ENCODE results near the gene TSC22D1. TPM values are rescaled to one million over a fixed set of nuclear protein-coding genes. Genes with fewer than 3 reads are reported as not detected.

Gene TSC22D1
- total RNA-seq, 2 experiments from 2014 or later: 14.6 to 27.7 TPM

- Histone ChIP-seq H3K4me1 (ENCODE audit: insufficient read depth, low read length, poor library complexity, severe bottlenecking) (no peaks in the 10 kb centered on the region), H3K9me2 (ENCODE audit: insufficient read depth, low read length) (no peaks in the 10 kb centered on the region), H3K4me3 (ENCODE audit: low read depth, low read length, poor library complexity, severe bottlenecking) (no peak overlapping the region), H3K4me2 (ENCODE audit: low read length) (no peak overlapping the region), H2AFZ (ENCODE audit: low read length) (no peak overlapping the region), H4K20me1 (ENCODE audit: insufficient read depth, low read length) (no peaks in the 10 kb centered on the region), H3K79me2 (ENCODE audit: insufficient read depth, low read depth, low read length) (no peaks in the 10 kb centered on the region), H3K36me3 (ENCODE audit: insufficient read depth, low read length) (no peaks in the 10 kb centered on the region), H3K27ac (ENCODE audit: low read depth, low read length, poor library complexity, severe bottlenecking) (no peak overlapping the region), H3K9me3 (ENCODE audit: low read length) (no peaks in the 10 kb centered on the region)
- DNase-seq (ENCODE audit: low spot score): no peak
- ChIA-PET POLR2A (interaction anchor here (0.6 to 2.8 kb wide), 4 partner anchors 9 to 88 kb away, joined by 3 to 6 read pairs (median 5); no protein-coding TSS in a partner anchor), CTCF (ENCODE audit: unreplicated experiment) (interaction anchor here (0.6 kb wide), 1 partner anchor 1054 kb away, joined by 3 read pairs; no protein-coding TSS in a partner anchor)
- TF ChIP-seq CTCF (conservative IDR thresholded peaks at IDR 0.05; ENCODE audit: low read length) (no peak), EZH2phosphoT487 (IDR thresholded peaks at IDR 0.05; ENCODE audit: borderline replicate concordance, low read depth, low read length) (no peak)
- intact Hi-C loops (cut with micrococcal nuclease; ENCODE audit: unreplicated experiment): no loop called here
- no TSS peak for BruUV-seq (replicated peaks)
These were observed 26.7 kb downstream of the TSC22D1 start for GRCh38 chr13:44549476-44549875.

GRCh38 chr13:44546164-44546563 is 30.0 kb downstream of the TSC22D1 start:
- no peaks in the 10 kb centered on the region for H3K9me3 ChIP-seq (ENCODE audit: low read length)
- ChIA-PET CTCF (ENCODE audit: unreplicated experiment) (no interaction called here), POLR2A (no interaction called here)
- H2AFZ ChIP-seq (ENCODE audit: low read length): no peak overlapping the region
- DNase-seq (ENCODE audit: low spot score): no peak
- TF ChIP-seq EZH2phosphoT487 (IDR thresholded peaks at IDR 0.05; ENCODE audit: borderline replicate concordance, low read depth, low read length) (no peak), CTCF (conservative IDR thresholded peaks at IDR 0.05; ENCODE audit: low read length) (no peak)
- no peaks in the 10 kb centered on the region for H4K20me1 ChIP-seq (ENCODE audit: insufficient read depth, low read length)
- no TSS peak for BruUV-seq (replicated peaks)
- no peak overlapping the region for H3K27ac ChIP-seq (ENCODE audit: low read depth, low read length, poor library complexity, severe bottlenecking)
- no peaks in the 10 kb centered on the region for H3K79me2 ChIP-seq (ENCODE audit: insufficient read depth, low read depth, low read length)
- no peak overlapping the region for H3K4me3 ChIP-seq (ENCODE audit: low read depth, low read length, poor library complexity, severe bottlenecking)
- 0 out of 2 replicates have a peak, but pooled peaks cover 2% of the 10 kb centered on the region for H3K9me2 ChIP-seq (ENCODE audit: insufficient read depth, low read length)
- H3K36me3 ChIP-seq (ENCODE audit: insufficient read depth, low read length): no peaks in the 10 kb centered on the region
- no peak overlapping the region for H3K4me2 ChIP-seq (ENCODE audit: low read length)
- intact Hi-C loops (cut with micrococcal nuclease; ENCODE audit: unreplicated experiment): no loop called here
- H3K4me1 ChIP-seq (ENCODE audit: insufficient read depth, low read length, poor library complexity, severe bottlenecking): no peaks in the 10 kb centered on the region

DNA sequence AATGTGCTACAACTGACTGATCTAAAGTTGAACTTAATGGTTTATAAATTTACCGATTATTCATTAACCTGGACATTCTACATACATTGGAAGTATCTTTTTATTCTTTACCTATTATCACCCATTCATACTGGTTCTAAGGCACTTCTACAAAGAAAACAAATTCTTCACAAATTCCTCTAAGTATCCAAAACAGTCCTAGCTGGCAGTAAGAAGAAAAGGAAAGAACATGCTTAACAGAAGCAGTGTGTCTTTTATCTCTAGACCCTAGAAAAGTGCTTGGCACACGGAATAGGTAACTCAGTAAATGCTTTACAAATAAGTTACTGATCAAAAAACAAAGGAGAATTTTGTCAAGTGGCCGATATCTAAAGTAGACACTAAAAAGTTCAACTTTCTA is 32.8 kb downstream of the TSC22D1 start:
- H4K20me1 ChIP-seq (ENCODE audit: insufficient read depth, low read length): no peaks in the 10 kb centered on the region
- H3K4me1 ChIP-seq (ENCODE audit: insufficient read depth, low read length, poor library complexity, severe bottlenecking): no peaks in the 10 kb centered on the region
- H3K9me3 ChIP-seq (ENCODE audit: low read length): no peaks in the 10 kb centered on the region
- ChIA-PET POLR2A (interaction anchor here (0.6 to 1.1 kb wide), 3 partner anchors 10 to 611 kb away, joined by 3 read pairs; no protein-coding TSS in a partner anchor), CTCF (ENCODE audit: unreplicated experiment) (no interaction called here)
- 0 out of 2 replicates have a peak, but pooled peaks cover 2% of the 10 kb centered on the region for H3K9me2 ChIP-seq (ENCODE audit: insufficient read depth, low read length)
- no peaks in the 10 kb centered on the region for H3K79me2 ChIP-seq (ENCODE audit: insufficient read depth, low read depth, low read length)
- DNase-seq (ENCODE audit: low spot score): no peak
- BruUV-seq (replicated peaks): no TSS peak
- intact Hi-C loops (cut with micrococcal nuclease; ENCODE audit: unreplicated experiment): no loop called here
- no peak overlapping the region for H2AFZ ChIP-seq (ENCODE audit: low read length)
- H3K4me2 ChIP-seq (ENCODE audit: low read length): no peak overlapping the region
- no peak overlapping the region for H3K4me3 ChIP-seq (ENCODE audit: low read depth, low read length, poor library complexity, severe bottlenecking)
- no peak overlapping the region for H3K27ac ChIP-seq (ENCODE audit: low read depth, low read length, poor library complexity, severe bottlenecking)
- no peaks in the 10 kb centered on the region for H3K36me3 ChIP-seq (ENCODE audit: insufficient read depth, low read length)
- no peak for TF ChIP-seq EZH2phosphoT487 (IDR thresholded peaks at IDR 0.05; ENCODE audit: borderline replicate concordance, low read depth, low read length)
- no peak for TF ChIP-seq CTCF (conservative IDR thresholded peaks at IDR 0.05; ENCODE audit: low read length)
